BE2C (cell line): ENCODE results near the gene PDGFD.

ENCODE experiments used
- DNase-seq: peaks from one replicate; pipeline ENCODE4 v3.0.0-alpha.2; 2020
- H3K27me3 ChIP-seq: fragments of 250-450 bp; sonication (Bioruptor Pico); 2 replicates; pipeline ENCODE4 v1.5.1; 2020; ENCODE audit warnings: mild to moderate bottlenecking
- H3K36me3 ChIP-seq: fragments of 250-450 bp; sonication (Bioruptor Pico); 2 replicates; pipeline ENCODE4 v1.5.1; 2020; ENCODE audit warnings: mild to moderate bottlenecking
- H3K4me1 ChIP-seq: fragments of 250-450 bp; sonication (Bioruptor Pico); 2 replicates; pipeline ENCODE4 v1.5.1; 2020
- H3K4me3 ChIP-seq: 2 replicates; pipeline ENCODE4 v1.5.1; 2011; ENCODE audit warnings: low read depth, low read length
- H3K9me3 ChIP-seq: fragments of 250-450 bp; sonication (Bioruptor Pico); 2 replicates; pipeline ENCODE4 v1.5.1; 2020
- TF ChIP-seq, protein P1 (sequence below): IDR thresholded peaks from 2 replicates; pipeline ENCODE4 v1.5.1; 2012; ENCODE audit warnings: mild to moderate bottlenecking, low read depth, low read length

PDGFD gene

DNA sequence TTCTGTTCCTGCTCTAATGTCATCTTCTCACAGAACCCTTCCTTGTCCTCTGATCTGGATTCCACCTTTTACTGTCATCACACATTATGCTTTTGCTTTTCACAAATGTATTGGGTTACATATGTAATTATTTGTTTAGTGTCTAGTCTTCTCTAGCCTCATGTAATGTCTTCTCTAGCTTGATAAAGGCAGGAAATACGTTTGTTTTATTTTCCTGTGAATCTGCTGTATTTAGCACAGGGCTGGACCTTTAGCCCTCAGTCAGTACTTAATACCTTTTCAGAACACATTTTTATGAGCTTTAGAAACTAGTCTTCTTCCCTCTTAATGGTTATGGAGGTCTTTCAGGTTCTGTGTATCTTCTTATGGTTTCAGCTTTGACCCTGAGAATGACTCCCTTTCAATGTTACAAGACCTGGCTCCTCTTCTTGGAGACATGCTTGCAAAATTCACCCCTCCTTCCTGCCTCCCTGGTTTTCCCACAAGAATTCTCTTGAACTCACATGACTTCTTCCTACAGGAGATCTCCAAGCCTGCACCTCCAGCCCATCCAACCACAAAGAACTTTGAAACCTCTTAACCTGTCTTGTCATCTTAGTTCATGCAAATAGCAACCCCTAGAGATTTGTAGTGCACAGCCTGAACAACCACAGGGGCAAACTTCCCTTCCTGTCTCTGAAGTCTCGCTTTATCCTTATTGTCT is 260.2 kb downstream of the PDGFD start:
- H3K4me1 ChIP-seq: no peaks in the 10 kb centered on the region
- no peak overlapping the region for H3K4me3 ChIP-seq
- H3K9me3 ChIP-seq: no peaks in the 10 kb centered on the region; the same call in 1 of the 2 replicates
- H3K36me3 ChIP-seq: no peaks in the 10 kb centered on the region
- no peak for DNase-seq
- peaks cover 4% of the 10 kb centered on the region; the same call in 1 of the 2 replicates for H3K27me3 ChIP-seq
- TF ChIP-seq, protein P1, sequence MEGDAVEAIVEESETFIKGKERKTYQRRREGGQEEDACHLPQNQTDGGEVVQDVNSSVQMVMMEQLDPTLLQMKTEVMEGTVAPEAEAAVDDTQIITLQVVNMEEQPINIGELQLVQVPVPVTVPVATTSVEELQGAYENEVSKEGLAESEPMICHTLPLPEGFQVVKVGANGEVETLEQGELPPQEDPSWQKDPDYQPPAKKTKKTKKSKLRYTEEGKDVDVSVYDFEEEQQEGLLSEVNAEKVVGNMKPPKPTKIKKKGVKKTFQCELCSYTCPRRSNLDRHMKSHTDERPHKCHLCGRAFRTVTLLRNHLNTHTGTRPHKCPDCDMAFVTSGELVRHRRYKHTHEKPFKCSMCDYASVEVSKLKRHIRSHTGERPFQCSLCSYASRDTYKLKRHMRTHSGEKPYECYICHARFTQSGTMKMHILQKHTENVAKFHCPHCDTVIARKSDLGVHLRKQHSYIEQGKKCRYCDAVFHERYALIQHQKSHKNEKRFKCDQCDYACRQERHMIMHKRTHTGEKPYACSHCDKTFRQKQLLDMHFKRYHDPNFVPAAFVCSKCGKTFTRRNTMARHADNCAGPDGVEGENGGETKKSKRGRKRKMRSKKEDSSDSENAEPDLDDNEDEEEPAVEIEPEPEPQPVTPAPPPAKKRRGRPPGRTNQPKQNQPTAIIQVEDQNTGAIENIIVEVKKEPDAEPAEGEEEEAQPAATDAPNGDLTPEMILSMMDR: no peak

DNA sequence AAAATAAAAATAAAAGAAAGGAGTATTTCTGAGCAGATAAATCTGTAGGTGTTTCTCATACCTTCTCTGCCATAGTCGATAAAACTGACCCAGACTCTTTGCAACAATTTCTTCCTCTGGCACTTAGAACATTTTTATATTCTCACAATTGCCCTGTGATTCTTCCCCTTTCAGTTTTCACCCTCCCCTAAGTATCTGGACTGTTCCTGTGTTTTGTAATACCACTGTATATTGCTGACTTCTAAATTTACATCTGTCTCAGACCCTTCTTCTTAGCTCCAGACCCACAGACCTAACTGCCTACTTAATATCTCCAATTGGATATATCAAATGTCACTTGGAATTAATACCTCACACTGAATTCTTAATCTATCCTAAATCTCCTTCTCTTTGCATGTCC is 261.0 kb downstream of the PDGFD start:
- Histone ChIP-seq H3K4me3 (no peak overlapping the region), H3K4me1 (no peaks in the 10 kb centered on the region), H3K27me3 (peaks cover 4% of the 10 kb centered on the region; the same call in 1 of the 2 replicates), H3K36me3 (no peaks in the 10 kb centered on the region), H3K9me3 (no peaks in the 10 kb centered on the region; the same call in 1 of the 2 replicates)
- DNase-seq: no peak
- TF ChIP-seq, protein P1: no peak

DNA sequence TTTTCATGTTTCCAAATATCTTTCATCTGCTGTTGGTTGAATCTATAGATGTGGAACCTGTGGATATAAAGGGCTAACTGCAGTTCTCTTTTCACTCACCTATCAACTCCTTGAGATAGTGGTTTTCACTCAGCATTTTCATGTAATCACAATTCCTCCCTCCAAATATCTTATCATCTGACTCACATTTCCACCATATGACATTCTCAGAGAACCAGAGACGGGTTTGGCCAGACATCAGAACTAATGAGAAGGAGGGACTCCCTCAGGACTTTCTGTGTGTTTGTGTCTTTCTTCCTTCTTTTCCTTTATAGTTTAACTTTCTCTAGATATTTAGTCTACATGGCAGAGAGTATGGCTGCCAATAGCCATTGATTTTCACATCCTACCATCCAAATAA is 262.3 kb downstream of the PDGFD start:
- no peaks in the 10 kb centered on the region; the same call in 1 of the 2 replicates for H3K9me3 ChIP-seq
- H3K36me3 ChIP-seq: no peaks in the 10 kb centered on the region
- no peaks in the 10 kb centered on the region for H3K4me1 ChIP-seq
- peaks cover 4% of the 10 kb centered on the region; the same call in 1 of the 2 replicates for H3K27me3 ChIP-seq
- no peak overlapping the region for H3K4me3 ChIP-seq
- TF ChIP-seq, protein P1: no peak
- no peak for DNase-seq

DNA sequence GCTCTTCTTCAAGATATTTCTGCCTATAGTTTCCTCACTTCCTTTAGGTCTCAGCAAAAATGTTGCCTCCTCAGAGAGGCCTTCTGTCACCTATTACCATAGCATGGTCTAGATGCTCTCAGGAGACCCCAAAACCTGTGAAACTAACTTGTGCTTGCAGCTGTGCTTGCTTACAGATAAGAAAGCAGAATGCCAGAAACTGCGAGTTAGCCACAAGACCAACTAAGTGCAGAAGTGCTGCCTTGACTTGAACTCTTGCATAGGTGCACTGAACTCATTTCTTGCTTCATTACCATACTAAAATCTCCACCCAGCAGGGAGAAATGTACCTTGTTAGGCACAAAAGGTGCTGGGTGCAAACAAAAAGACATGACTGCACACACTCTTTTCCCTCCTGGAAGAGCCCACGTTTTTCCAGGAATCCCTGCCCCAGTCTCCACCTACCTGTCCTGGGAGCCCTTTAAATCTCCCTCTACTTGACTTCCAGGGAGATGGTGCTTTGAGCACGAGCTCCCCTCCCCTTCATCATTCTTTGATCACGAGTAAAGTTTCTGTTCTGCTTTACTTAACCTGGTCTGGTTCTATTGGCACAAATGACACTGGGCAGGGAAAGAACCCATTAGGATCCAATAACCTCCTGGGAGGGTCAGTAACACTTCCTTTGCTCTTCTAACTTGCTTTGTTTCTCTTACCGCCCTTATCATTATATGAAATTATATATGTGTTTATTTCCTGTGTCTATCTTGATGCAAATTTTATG is 265.2 kb downstream of the PDGFD start:
- TF ChIP-seq, protein P1: no peak
- DNase-seq: no peak
- H3K4me3 ChIP-seq: no peak overlapping the region
- H3K36me3 ChIP-seq: no peaks in the 10 kb centered on the region
- no peaks in the 10 kb centered on the region; the same call in 1 of the 2 replicates for H3K27me3 ChIP-seq
- no peaks in the 10 kb centered on the region for H3K4me1 ChIP-seq
- no peaks in the 10 kb centered on the region; the same call in 1 of the 2 replicates for H3K9me3 ChIP-seq

DNA sequence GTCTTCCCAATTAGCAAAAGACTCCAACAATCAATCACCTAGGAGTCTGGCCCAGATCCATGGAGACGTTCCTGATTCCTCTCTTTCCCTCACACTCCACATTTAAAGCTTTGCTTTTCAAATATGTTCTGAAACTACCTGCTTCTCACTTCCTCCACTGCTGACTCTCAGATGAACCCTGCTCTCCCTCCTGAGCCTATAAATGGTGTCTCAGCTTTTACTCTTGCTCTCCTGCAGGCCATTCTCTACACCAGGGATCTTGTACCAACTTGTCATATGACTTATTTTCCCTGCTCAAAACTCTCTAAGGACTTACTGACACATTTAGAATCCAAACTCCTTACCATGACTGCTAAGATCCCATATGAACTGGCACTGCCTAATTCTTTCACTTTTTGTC is 265.9 kb downstream of the PDGFD start:
- no peaks in the 10 kb centered on the region; the same call in 1 of the 2 replicates for H3K27me3 ChIP-seq
- no peaks in the 10 kb centered on the region for H3K36me3 ChIP-seq
- no peak overlapping the region for H3K4me3 ChIP-seq
- TF ChIP-seq, protein P1: no peak
- DNase-seq: no peak
- H3K4me1 ChIP-seq: no peaks in the 10 kb centered on the region
- H3K9me3 ChIP-seq: no peaks in the 10 kb centered on the region; the same call in 1 of the 2 replicates
